ENCODE measurements around the gene LCK.

Gene LCK

DNA sequence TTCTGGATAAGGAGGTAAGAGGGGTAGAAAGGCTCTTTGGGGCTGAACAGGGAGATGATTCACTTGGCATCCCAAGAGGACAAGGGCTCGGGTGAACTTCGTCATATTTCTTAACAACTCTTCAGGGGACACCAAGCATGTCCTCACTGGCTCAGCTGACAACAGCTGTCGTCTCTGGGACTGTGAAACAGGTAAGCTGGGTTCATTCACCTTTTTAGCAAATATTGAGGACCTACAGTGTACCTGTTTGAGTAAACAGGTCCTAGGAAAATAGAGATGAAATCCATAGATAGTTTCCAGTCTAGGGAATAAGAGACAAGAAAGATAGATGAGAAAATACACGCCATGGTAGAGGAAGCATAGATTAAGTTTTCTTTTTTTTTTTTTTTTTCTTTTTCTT is 26.8 kb upstream of the LCK start:
- TF ChIP-seq PPARA (CRISPR knock-in tag; IDR thresholded peaks at IDR 0.05; ENCODE audit: borderline replicate concordance) (no peak), ISL1 (CRISPR knock-in tag; IDR thresholded peaks at IDR 0.05) (no peak), ZFP30 (CRISPR knock-in tag; IDR thresholded peaks at IDR 0.05) (no peak), BACH2 (CRISPR knock-in tag; IDR thresholded peaks at IDR 0.05; ENCODE audit: borderline replicate concordance) (no peak), OSR1 (CRISPR knock-in tag; IDR thresholded peaks at IDR 0.05) (no peak), TOX (CRISPR knock-in tag; IDR thresholded peaks at IDR 0.05; ENCODE audit: borderline replicate concordance) (no peak), ZNF565 (CRISPR knock-in tag; conservative IDR thresholded peaks at IDR 0.05; ENCODE audit: low read depth) (no peak), ESRRG (CRISPR knock-in tag; IDR thresholded peaks at IDR 0.05) (no peak), SNAI2 (CRISPR knock-in tag; IDR thresholded peaks at IDR 0.05) (no peak), ZFP3 (CRISPR knock-in tag; IDR thresholded peaks at IDR 0.05) (no peak), ZNF70 (CRISPR knock-in tag; IDR thresholded peaks at IDR 0.05) (no peak), CSDC2 (CRISPR knock-in tag; IDR thresholded peaks at IDR 0.05) (no peak), ZC3H10 (CRISPR knock-in tag; IDR thresholded peaks at IDR 0.05) (no peak)
- TF ChIP-seq, protein P1, sequence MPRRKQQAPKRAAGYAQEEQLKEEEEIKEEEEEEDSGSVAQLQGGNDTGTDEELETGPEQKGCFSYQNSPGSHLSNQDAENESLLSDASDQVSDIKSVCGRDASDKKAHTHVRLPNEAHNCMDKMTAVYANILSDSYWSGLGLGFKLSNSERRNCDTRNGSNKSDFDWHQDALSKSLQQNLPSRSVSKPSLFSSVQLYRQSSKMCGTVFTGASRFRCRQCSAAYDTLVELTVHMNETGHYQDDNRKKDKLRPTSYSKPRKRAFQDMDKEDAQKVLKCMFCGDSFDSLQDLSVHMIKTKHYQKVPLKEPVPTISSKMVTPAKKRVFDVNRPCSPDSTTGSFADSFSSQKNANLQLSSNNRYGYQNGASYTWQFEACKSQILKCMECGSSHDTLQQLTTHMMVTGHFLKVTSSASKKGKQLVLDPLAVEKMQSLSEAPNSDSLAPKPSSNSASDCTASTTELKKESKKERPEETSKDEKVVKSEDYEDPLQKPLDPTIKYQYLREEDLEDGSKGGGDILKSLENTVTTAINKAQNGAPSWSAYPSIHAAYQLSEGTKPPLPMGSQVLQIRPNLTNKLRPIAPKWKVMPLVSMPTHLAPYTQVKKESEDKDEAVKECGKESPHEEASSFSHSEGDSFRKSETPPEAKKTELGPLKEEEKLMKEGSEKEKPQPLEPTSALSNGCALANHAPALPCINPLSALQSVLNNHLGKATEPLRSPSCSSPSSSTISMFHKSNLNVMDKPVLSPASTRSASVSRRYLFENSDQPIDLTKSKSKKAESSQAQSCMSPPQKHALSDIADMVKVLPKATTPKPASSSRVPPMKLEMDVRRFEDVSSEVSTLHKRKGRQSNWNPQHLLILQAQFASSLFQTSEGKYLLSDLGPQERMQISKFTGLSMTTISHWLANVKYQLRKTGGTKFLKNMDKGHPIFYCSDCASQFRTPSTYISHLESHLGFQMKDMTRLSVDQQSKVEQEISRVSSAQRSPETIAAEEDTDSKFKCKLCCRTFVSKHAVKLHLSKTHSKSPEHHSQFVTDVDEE (CRISPR knock-in tag; IDR thresholded peaks at IDR 0.05): no peak
- TF ChIP-seq, protein P2, sequence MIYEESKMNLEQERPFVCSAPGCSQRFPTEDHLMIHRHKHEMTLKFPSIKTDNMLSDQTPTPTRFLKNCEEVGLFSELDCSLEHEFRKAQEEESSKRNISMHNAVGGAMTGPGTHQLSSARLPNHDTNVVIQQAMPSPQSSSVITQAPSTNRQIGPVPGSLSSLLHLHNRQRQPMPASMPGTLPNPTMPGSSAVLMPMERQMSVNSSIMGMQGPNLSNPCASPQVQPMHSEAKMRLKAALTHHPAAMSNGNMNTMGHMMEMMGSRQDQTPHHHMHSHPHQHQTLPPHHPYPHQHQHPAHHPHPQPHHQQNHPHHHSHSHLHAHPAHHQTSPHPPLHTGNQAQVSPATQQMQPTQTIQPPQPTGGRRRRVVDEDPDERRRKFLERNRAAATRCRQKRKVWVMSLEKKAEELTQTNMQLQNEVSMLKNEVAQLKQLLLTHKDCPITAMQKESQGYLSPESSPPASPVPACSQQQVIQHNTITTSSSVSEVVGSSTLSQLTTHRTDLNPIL (CRISPR knock-in tag; IDR thresholded peaks at IDR 0.05; ENCODE audit: low read depth): no peak
- TF ChIP-seq, protein P3, sequence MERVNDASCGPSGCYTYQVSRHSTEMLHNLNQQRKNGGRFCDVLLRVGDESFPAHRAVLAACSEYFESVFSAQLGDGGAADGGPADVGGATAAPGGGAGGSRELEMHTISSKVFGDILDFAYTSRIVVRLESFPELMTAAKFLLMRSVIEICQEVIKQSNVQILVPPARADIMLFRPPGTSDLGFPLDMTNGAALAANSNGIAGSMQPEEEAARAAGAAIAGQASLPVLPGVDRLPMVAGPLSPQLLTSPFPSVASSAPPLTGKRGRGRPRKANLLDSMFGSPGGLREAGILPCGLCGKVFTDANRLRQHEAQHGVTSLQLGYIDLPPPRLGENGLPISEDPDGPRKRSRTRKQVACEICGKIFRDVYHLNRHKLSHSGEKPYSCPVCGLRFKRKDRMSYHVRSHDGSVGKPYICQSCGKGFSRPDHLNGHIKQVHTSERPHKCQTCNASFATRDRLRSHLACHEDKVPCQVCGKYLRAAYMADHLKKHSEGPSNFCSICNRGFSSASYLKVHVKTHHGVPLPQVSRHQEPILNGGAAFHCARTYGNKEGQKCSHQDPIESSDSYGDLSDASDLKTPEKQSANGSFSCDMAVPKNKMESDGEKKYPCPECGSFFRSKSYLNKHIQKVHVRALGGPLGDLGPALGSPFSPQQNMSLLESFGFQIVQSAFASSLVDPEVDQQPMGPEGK (CRISPR knock-in tag; IDR thresholded peaks at IDR 0.05; ENCODE audit: borderline replicate concordance): no peak
- no peak for ATAC-seq

DNA sequence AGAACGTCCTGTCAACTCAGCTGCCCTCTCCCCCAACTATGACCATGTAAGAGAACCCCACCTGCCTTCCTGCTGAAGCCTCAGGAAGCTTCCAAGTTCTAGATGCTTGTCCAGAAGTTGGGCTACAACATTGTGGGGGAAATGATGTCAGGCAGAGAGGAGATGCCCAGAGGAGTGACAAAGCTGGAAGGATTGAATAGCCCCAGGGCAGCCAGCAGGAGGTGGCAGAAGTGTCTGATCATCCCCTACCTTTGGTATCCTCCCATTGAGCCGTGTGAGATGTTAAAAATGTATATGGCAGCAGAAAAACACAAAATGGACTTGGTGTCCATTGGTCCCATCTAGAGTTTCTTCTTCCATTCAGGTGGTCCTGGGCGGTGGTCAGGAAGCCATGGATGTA is 22.3 kb upstream of the LCK start:
- TF ChIP-seq TCF4 (CRISPR knock-in tag; IDR thresholded peaks at IDR 0.05; ENCODE audit: borderline replicate concordance) (no peak), ZC3H10 (CRISPR knock-in tag; IDR thresholded peaks at IDR 0.05) (no peak), GLIS3 (CRISPR knock-in tag; IDR thresholded peaks at IDR 0.05) (no peak), CSDC2 (CRISPR knock-in tag; IDR thresholded peaks at IDR 0.05) (no peak), ZNF565 (CRISPR knock-in tag; conservative IDR thresholded peaks at IDR 0.05; ENCODE audit: low read depth) (no peak), ZFP30 (CRISPR knock-in tag; IDR thresholded peaks at IDR 0.05) (no peak), ZNF8 (CRISPR knock-in tag; IDR thresholded peaks at IDR 0.05) (no peak), OSR1 (CRISPR knock-in tag; IDR thresholded peaks at IDR 0.05) (no peak), ZFP3 (CRISPR knock-in tag; IDR thresholded peaks at IDR 0.05) (no peak), ARNTL (CRISPR knock-in tag; IDR thresholded peaks at IDR 0.05; ENCODE audit: borderline replicate concordance, low read depth) (no peak), TOX (CRISPR knock-in tag; IDR thresholded peaks at IDR 0.05; ENCODE audit: borderline replicate concordance) (no peak), ESRRG (CRISPR knock-in tag; IDR thresholded peaks at IDR 0.05) (no peak), RARB (CRISPR knock-in tag; IDR thresholded peaks at IDR 0.05) (no peak)
- TF ChIP-seq, protein P3 (CRISPR knock-in tag; IDR thresholded peaks at IDR 0.05; ENCODE audit: borderline replicate concordance): no peak
- TF ChIP-seq, protein P2 (CRISPR knock-in tag; IDR thresholded peaks at IDR 0.05; ENCODE audit: low read depth): no peak
- TF ChIP-seq, protein P4, sequence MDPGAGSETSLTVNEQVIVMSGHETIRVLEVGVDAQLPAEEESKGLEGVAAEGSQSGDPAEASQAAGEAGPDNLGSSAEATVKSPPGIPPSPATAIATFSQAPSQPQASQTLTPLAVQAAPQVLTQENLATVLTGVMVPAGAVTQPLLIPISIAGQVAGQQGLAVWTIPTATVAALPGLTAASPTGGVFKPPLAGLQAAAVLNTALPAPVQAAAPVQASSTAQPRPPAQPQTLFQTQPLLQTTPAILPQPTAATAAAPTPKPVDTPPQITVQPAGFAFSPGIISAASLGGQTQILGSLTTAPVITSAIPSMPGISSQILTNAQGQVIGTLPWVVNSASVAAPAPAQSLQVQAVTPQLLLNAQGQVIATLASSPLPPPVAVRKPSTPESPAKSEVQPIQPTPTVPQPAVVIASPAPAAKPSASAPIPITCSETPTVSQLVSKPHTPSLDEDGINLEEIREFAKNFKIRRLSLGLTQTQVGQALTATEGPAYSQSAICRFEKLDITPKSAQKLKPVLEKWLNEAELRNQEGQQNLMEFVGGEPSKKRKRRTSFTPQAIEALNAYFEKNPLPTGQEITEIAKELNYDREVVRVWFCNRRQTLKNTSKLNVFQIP (CRISPR knock-in tag; IDR thresholded peaks at IDR 0.05; ENCODE audit: borderline replicate concordance, low read depth): no peak
- ATAC-seq: no peak

Data from SK-N-SH treated with all-trans-retinoic acid at 6 μM for 48 hours (cell line).